Cerebellar nuclear complex (tissue), 1 donor: ENCODE measurements around the gene TFDP2.
"Not testable (repeated sequence)": the region's sequence is repeated elsewhere in the genome, so short reads cannot be mapped to it uniquely, and the experiment has no call there.

Source experiments
- DNase-seq, 2 experiments: peaks; one replicate each; lab custom pipeline; 2025; lab: John Stamatoyannopoulos, UW

Gene TFDP2

GRCh38 chr3:142019794-142020320 lies 129.5 kb downstream of the TFDP2 start:
- DNase-seq = no peak

- DNase-seq = no peak
Observed at GRCh38 chr3:142013993-142014392, 135.4 kb downstream of the TFDP2 start.

DNA sequence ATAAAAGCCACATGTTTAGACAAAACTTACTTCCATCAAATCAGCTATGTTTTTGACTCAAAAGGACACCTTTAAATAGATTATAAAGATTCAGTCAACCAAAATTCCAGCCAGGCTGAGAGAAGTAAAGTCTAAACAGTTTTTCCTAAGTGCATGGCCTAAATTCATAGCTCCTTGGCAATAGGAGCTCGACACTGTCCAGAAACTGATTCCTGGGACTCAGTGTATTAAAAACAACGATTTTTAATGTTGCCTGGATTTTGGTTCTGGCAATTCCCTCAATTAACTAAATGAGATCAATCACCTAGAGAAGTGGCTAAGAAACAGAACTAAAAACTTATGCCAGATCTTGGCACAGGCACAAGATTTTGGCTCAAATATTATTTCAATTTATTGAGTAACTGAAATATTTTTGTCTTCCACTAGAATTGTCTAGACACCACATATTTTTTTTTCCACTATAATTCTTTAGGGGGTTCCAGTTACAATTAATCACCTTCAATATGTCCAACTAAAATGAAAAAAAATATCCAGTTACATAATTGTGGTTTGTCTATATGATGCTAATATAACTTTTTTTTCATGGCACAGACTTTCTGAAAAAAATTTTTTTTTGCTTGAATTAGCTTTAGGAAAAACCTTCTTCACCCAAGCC lies 135.9 kb downstream of the TFDP2 start:
- no peak for DNase-seq

GRCh38 chr3:142009029-142009428 lies 140.3 kb downstream of the TFDP2 start:
- DNase-seq = no peak

DNA sequence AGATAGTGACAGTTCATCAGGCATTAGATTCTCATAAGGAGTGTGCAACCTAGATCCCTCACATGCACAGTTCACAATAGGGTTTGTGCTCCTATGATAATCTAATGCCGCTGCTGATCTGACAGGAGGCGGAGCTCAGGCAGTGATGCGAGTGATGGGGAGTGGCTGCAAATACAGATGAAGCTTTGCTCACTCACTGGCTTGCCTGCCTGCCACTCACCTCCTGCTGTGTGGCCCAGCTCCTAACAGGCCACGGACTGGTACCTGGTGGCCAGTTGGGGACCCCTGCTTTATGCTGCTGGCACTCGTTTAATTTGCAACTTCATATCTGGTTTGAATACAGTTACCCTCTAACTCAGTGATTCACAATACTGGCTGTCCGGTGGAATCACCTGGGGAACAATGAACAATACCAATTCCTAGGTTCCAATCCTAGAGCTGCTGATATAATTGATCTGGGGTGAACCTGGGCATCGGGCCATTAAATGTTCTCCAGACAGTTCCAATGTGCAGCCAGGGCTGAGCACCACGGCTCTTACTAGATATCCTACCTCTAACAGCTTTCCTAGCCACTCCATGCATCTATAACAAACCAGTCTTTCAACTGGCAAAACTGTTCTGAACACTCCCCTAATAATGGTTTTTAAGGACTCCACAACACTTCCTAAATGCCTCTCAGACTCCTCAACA lies 141.5 kb downstream of the TFDP2 start:
- DNase-seq = no peak

GRCh38 chr3:142004957-142005356 lies 144.4 kb downstream of the TFDP2 start:
- DNase-seq = not testable (repeated sequence)

DNA sequence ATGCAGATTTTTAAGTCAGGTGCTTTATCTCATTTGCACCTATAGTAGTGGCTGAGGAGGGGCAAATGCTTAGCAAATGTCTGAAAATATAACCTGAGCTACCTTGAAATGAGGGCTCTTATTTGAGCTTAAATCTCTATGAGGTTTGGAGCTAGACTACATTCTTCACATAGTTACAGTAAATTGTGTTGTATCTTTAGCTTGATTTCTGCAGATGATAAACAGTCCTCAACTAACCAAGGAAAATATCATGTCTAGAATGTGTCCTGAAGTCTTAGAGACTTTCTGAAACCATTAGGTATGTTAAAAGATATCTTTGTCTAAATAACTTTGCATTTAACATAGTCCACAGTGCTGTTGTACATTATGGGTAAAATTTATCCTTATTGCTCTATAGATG lies 145.3 kb downstream of the TFDP2 start:
- DNase-seq = no peak

DNA sequence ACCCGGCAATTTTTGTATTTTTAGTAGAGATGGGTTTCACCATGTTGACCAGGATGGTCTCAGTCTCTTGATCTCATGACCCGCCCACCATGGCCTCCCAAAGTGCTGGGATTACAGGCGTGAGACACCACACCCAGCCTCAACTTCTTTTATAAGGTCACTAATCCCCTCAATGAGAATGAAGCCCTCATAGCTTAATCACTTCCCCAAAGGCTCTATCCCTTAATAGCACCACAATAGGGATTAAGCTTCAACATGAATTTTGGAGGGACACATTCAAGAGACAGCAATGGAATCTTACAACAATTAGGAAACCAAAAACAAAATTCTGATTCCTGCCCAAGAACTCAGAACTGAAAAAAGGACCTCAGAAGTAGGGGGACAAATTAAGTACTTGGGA lies 146.1 kb downstream of the TFDP2 start:
- DNase-seq = no peak

DNA sequence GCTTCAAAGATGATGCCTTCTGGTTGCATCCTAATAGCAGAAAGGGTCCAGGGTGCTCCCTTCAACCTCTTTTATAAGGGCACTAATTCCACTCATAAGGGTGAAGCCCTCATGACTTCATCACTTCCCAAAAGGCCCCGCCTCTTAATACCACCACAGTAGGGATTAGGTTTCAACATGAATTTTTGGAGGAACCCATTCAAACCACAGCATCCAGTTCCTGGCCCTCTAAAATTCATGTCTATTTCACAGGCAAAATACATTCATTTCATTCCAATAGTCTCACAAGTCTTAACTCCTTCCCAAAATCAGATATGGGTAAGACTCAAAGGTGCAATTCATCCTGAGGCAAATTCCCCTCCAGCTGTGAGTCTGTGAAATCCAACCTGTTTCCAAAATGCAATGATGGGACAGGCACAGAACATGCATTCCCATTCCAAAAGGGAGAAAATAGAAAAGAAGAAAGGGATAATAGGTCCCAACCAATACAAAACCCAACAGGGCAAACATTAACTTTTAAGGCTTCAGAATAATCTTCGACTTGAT lies 148.9 kb downstream of the TFDP2 start:
- no peak for DNase-seq

GRCh38 chr3:141998669-141999290 lies 150.6 kb downstream of the TFDP2 start:
- DNase-seq = peak in 1 of 2 experiments; percentile 13

GRCh38 chr3:141996437-141996836 lies 152.9 kb downstream of the TFDP2 start:
- no peak for DNase-seq

GRCh38 chr3:141994856-141995255 lies 154.5 kb downstream of the TFDP2 start:
- DNase-seq = no peak

DNA sequence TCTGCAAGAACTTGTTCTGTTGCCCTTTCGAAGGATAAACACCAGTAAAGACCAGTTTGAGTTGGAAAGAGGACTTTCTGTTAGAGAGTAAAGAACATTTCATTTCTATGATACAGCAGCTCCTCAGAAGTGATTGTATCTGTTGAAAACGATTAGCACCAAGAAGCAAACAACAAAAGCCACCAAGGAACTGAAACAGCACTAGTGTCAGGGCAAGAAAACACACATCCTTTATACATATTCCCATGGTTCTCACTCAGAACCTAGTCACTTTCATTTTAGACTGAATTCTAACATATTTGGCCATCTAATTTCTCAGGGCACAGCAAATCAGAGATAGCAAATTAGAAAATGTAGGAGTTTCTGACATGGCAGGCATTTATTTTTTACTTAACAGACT lies 156.8 kb downstream of the TFDP2 start:
- no peak for DNase-seq

DNA sequence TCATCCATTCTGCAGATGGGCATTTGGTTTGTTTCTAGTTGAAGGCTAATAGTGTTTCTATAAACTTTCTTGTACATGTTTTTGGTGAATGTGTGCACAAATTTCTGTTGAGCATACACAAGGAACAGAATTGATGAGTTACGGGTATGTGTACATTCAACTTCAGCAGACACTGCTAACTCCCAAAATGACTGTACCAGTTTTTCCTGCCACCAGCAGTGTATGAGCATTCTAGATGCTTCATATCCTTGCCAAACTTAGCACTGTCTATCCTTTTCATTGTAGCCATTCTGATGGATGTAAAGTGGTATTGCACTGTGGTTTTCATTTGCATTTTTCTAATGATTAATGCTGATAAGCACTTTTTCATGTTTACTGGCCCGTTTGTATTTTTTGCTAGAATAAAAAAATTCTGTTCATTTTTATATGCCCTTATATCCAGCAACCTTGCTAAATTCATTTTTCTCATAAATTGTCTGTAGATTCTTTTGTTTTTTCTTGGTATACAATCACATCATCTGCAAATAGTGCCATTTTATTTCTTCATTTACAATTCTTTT lies 162.7 kb downstream of the TFDP2 start:
- no peak for DNase-seq

GRCh38 chr3:141981084-141981483 lies 168.3 kb downstream of the TFDP2 start:
- DNase-seq = no peak

- DNase-seq = no peak
Observed at GRCh38 chr3:141979050-141979671, 170.2 kb downstream of the TFDP2 start.

GRCh38 chr3:141974777-141975176 lies 174.6 kb downstream of the TFDP2 start:
- not testable (repeated sequence) for DNase-seq

GRCh38 chr3:141972399-141972798 lies 176.9 kb downstream of the TFDP2 start:
- DNase-seq = no peak

- DNase-seq = no peak
Observed at GRCh38 chr3:141971571-141971970, 177.8 kb downstream of the TFDP2 start.

GRCh38 chr3:141969711-141970110 lies 179.6 kb downstream of the TFDP2 start:
- DNase-seq = no peak

DNA sequence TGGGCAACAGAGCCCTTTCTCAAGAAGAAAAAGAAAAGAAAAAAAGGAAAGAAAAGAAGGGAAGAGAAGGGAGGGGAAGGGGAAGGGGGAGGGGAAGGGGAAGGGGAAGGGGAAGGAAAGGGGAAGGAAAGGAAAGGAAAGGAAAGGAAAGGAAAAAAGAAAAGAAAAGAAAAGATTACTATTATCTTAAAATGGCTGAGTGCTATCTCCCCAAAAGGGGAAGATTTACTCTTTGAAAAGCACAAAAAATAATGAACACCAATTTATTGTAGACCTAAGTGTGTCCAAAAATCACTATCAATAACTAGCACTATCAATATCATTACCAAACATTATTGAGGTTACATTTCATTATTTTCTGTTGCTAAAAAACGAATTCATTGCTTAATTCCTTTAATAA lies 183.9 kb downstream of the TFDP2 start:
- no peak for DNase-seq

DNA sequence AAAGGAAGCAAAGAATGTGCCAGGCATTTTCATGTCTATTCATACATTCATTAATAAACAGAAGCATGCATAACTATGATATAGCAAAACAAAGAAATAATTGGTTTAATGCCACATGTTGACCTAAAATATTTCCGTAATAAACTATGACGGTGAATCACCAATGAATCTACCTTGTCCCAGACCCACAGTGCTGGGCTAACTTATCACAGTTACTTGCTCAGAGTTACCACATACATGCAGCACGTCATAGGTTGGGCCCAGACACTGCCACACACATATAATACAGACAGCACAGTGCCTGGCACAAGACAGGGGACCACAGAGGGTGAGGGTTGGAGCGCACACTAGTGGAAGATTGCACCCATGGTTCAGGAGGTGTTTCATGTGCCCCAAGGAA lies 186.0 kb downstream of the TFDP2 start:
- DNase-seq = no peak
